Femur (tissue), 1 donor: ENCODE results near the gene MAEA.

Experiments
- DNase-seq: peaks from one replicate; pipeline ENCODE4 v3.0.0-alpha.2; 2017

Gene MAEA

GRCh38 chr4:1250527-1250812, 39.2 kb upstream of the MAEA start:
- no peak for DNase-seq

GRCh38 chr4:1250921-1251772, 38.5 kb upstream of the MAEA start:
- no peak for DNase-seq

DNA sequence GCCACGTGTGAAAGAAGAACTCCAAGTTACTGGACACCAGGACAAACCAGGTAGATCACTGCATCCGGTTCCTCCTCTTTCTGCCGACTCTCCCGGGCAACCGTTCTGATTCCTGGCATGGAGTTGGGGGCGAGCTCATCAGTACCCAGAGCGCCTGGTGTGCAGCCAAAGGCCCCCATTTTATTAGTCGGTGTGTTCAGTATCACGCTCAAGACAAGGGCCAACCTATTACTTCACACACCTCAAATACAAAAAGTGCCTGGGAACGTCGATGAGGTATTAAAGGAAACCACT, 38.0 kb upstream of the MAEA start:
- DNase-seq = no peak

GRCh38 chr4:1252928-1253492, 36.7 kb upstream of the MAEA start:
- DNase-seq = no peak

GRCh38 chr4:1253831-1254230, 35.9 kb upstream of the MAEA start:
- DNase-seq = no peak

DNA sequence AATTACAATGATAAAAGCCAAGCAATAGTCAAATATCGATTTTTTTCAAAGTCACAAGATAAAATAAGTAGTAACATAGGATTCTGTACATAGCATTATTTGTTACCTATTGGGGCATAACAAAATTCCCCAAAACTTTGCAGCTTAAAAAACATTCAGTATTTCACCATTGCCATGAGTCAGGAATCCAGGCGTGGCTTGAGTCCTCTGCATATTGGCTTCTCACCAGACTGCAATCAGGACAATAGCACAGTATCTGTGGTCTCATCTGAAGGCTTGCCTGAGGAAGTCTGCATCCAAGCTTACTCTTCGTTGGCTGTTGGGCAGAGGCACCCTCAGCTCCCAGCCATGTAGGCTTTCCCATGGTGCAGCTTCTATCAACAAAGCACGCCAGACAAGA, 34.5 kb upstream of the MAEA start:
- no peak for DNase-seq

DNA sequence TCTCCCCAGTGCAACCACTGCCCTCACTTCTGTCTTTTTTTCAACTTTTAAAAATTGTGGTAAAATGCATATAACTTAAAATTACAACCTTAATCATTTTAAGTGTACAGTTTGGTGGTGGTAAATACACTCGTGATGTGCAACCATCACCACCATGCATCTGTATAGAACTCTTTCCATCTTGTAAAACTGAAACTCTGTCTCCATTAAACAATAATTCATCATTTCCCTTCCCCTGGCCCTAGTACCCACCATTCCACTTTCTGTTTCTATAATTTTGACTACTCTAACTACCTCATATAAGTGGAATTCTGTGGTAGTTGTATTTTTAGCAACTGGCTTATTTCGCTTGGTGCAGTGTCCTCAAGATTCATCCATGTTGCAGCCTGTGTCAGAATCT, 34.0 kb upstream of the MAEA start:
- no peak for DNase-seq

- no peak for DNase-seq
These were observed 31.2 kb upstream of the MAEA start for GRCh38 chr4:1258457-1258856.

DNA sequence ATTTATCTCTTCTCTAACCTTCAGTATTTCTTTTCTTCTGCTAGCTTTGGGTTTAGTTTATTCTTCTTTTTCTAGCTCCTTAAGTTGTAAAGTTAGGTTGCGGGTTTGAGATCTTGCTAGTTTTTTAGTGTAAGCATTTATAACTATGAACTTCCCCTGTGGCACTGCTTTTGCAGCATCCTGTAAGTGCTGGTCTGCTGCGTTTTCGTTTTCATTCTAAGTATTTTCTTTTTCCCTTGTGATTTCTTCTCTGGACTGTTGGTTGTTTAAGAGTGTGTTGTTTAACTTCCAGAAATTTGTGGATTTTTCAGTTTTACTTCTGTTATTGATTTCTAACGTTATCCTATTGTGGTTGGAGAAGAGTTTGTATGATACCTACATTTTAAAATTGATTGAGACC, 29.7 kb upstream of the MAEA start:
- DNase-seq = no peak

DNA sequence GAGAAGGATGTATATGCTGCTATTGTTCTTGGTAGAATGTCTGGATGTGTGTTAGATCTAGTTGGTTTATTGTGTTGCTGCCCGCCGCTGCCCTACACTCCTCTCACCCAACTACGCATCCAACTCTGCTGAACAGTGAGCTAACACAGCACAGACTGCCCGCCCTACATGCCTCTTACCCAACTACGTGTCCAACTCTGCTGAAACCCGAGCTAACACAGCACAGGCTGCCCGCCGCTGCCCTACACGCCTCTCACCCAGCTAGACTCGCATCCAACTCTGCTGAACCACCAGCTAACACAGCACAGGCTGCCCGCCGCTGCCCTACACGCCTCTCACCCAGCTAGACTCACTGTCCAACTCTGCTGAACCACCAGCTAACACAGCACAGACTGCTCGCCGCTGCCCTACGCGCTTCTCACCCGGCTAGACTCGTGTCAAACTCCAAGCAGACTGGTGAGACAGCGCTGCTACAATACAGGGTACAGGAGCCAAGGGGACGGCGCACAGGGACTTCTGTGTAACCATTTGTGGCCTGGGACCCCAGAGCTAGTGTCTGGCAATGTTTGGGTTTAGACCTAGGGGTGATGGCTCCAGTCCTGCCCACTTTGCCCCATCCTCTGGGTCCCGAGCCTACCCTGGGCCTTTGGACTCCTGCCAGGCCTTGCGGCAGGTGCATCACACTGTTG, 29.1 kb upstream of the MAEA start:
- no peak for DNase-seq

DNA sequence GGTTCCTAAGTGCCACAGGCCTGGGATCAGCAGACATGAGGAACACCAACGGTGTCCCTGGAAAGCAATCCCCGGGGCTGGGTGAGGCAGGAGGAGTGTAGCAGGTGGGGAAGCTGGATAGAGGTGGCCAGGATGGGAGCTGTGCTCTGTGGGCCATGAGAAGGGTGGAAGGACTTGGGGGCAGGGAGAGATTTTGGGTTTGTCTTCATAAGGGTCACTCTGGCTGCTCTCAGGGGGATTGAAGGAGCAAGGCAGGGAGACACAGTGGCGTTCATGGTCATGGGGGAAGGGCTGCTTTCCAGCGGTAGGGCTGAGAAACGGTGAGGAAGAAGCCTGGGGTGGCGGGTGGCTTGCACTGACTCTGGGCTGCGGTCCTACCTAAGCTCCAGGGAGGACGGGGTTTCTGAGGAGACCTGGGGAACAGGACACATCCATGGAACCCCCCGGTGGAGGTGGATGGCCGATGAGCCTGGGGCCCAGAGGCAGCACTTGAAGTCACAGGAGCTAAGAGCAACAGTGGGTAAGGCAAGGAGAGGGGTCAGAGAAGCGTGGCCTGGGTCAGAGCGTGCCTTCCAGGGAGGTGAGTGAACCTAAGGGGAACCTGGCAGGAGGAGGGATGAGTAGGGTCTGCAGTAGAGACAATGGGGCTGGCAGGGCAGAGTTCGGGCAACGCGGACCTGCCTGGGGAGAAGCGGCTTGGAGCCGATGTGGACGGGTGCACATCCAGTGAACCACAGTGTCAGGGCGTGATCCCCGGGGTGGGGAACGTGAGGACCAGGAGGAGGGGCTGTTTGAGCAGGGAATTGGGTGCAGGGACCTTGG, 28.4 kb upstream of the MAEA start:
- no peak for DNase-seq

GRCh38 chr4:1264942-1265341, 24.7 kb upstream of the MAEA start:
- DNase-seq = no peak

DNA sequence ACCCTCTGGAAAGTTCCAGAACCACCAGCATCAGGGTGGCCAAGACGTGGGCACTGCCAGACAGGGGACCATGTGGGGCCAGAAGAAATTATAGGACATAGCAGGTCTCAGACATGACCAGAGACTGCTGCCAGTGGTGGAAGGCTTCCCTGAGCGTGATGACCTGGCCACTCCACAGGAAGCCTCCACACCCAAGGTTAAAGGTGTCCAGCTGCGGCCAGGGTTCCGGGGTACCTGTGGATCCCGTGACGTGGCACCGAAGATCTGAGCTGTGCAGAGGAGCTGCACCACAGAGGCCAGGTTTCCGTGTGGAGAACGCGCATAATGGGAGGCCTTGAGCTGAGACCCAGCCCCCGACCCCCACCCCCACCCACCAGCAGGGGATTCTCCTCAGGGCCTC, 24.3 kb upstream of the MAEA start:
- no peak for DNase-seq

DNA sequence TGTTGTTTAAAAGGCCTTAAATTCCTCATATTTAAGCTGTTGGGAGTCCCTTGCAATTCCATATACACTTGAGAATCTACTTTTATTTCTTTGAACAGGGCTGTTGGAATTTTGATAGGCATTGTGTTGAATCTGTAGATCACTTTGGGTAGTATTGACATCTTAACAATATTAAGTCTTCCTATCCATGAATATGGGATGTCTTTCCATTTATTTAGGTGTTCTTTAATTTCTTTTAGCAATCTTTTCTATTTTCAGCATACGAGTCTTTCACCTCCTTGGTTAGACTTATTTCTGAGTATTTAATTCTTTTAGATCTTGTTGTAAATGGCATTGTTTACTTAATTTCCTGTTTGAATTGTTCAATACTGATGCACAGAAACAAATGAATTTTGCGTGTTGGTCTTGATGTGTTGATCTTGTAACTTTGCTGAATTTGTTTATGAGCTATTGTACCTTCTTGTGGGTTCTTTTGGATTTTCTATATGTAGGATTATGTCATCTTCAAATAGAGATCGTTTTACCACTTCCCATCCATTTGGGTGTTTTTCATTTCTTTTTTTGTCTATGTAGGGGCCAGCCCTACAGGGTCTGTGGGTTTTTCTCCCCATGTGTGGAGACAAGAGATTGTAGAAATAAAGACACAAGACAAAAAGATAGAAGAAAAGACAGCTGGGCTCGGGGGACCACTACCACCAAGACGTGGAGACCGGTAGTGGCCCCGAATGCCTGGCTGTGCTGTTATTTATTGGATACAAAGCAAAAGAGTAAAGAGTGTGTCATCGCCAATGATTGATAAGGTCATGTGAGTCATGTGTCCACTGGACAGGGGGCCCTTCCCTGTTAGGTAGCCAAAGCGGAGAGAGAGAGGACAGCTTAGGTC, 22.6 kb upstream of the MAEA start:
- no peak for DNase-seq

- DNase-seq = no peak
These were observed 20.5 kb upstream of the MAEA start for GRCh38 chr4:1269209-1269608.

- DNase-seq = no peak
These were observed 18.0 kb upstream of the MAEA start for GRCh38 chr4:1271686-1272085.

DNA sequence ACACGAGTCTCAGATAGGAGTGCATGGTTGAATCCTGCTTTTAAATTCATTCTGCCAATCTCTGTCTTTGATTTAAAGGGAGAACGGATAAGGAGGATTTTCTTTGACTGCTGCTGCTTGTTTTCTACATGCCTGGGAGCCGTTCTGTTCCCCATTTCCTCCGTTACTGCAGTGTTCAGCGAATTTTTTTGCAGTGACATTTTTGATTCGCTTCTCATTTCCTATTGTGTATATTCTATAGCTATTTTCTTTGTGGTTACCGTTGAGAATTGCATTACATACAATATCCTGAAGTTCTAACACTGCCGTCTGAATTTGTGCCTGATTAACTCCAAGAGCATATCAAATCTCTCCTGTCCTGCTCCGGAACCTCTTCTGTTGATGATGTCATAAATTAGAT, 14.8 kb upstream of the MAEA start:
- DNase-seq = no peak

DNA sequence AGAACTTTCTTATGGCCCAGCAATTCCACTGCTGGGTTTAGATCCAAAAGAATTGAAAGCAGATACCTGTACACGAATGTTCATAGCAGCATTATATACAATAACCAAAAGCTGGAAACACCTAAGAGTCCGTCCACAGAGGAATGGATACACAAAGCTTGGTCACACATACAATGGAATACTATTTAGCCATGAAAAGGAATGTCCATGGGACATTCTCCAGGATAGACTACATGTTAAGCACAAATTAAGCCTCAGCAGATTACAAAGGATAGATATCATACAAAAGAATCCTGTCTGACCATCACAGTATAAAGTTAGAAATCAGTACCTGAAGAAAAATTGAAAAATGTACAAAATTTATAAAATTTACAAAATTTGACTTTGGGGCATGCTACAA, 12.7 kb upstream of the MAEA start:
- DNase-seq = no peak

- no peak for DNase-seq
These were observed 11.7 kb upstream of the MAEA start for GRCh38 chr4:1277667-1278665.

- DNase-seq = no peak
These were observed 10.4 kb upstream of the MAEA start for GRCh38 chr4:1279253-1279652.

- DNase-seq = no peak
These were observed 6.0 kb upstream of the MAEA start for GRCh38 chr4:1283711-1284110.
